Heart left ventricle (tissue), 13 donors: ENCODE data around the gene ST3GAL2.

Experiments used
- CTCF ChIP-seq, 12 donors: fragments of 200-600 bp; sonication (generic) in 4 of 12; IDR thresholded peaks; one replicate each; pipeline versions ENCODE4 v1.5.0 to v1.8.0; 2018 to 2022; ENCODE audit warnings: antibody characterized with exemption in 12 of 12, mild to moderate bottlenecking in 5 of 12
- POLR2A ChIP-seq, 2 donors: fragments of 450-650 bp; IDR thresholded peaks; one replicate each; pipeline ENCODE4 v1.6.1; 2017; ENCODE audit warnings: antibody characterized with exemption in 2 of 2, mild to moderate bottlenecking in 2 of 2, moderate library complexity in 2 of 2
- donor health status: ischemic (EF 13 %, LVEDD 7.1; RV severe dilation, severe dysfunction).
- donor health status: DM: no; HTN: yes; CAD: no.
- donor health status: DM: no; HTN: no; CAD: no.
- donor health status: ischemic (EF 25% LVEDD 6.9; RV normal size, moderate dysfunction).
- donor health status: ischemic (EF 25% LVEDD 5.7; RV mildly dilated, moderate dysfunction).
- donor health status: ischemic (EF 35%, LVEDD 5.7; RV mildly dilated, moderate dysfunction).
- donor health status: nonischemic (EF 11% LVEDD 7.7; RV severe dilation, severe dysfunction).
- donor health status: DM: yes; HTN: yes; CAD: no.
- donor health status: PGD.
- donor health status: ischemic (EF 29% LVEDD 5.4; RV normal size, mild dysfunction).
- donor health status: nonischemic (EF 23%, LVEDD 6.1; RV moderate dilation, normal function).

GRCh38 chr16:70476272-70477020 is 37.5 kb upstream of the ST3GAL2 start:
- TF ChIP-seq POLR2A (IDR thresholded peaks at IDR 0.05) (no peak), CTCF (IDR thresholded peaks at IDR 0.05) (no peak)
